GM06990 (cell line): ENCODE results near the gene ZFYVE26.

Experiments used
- DNase-seq: peaks from one replicate; pipeline ENCODE4 v3.0.0-alpha.2; 2011; ENCODE audit not compliant: insufficient read length; ENCODE audit errors: extremely low read depth
- H3K27me3 ChIP-seq: replicated peaks from 2 replicates; pipeline ENCODE4 v1.6.0; 2011; ENCODE audit warnings: low read length; ENCODE audit not compliant: control insufficient read depth, insufficient read depth
- H3K36me3 ChIP-seq: 2 replicates; pipeline ENCODE4 v1.5.1; 2011; ENCODE audit warnings: low read length; ENCODE audit not compliant: control insufficient read depth, insufficient read depth
- H3K4me3 ChIP-seq: replicated peaks from 2 replicates; pipeline ENCODE4 v1.5.1; 2011; ENCODE audit warnings: low read depth, mild to moderate bottlenecking, control low read depth, low read length
- TF ChIP-seq, protein P1 (sequence below): IDR thresholded peaks from 2 replicates; pipeline ENCODE4 v1.5.1; 2011; ENCODE audit warnings: low read length, control low read depth, mild to moderate bottlenecking, inconsistent platforms; ENCODE audit not compliant: insufficient read depth, poor library complexity, severe bottlenecking

ZFYVE26 gene

DNA sequence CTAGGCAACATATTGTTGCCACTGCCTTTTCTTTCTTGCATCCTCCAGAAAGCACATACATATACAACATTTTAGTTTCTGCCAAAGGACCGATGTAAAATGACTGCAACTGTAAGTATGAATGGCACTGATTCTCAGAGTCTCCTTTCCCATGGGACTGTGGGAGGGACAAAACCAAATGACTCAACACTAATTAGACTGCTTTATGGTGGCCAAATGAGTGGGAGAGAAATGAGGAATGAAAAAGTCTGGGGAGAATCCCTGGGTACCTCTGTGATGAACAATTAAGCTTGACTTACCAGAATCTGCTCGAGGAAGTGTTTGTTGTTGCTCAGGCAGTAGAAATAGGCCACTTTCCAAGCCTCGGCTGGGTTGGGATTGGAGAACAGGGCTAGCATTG lies 10.1 kb downstream of the ZFYVE26 start:
- no peaks in the 10 kb centered on the region for H3K27me3 ChIP-seq
- H3K4me3 ChIP-seq: no peak overlapping the region
- H3K36me3 ChIP-seq: peaks cover 40% of the 10 kb centered on the region
- DNase-seq: no peak
- TF ChIP-seq, protein P1, sequence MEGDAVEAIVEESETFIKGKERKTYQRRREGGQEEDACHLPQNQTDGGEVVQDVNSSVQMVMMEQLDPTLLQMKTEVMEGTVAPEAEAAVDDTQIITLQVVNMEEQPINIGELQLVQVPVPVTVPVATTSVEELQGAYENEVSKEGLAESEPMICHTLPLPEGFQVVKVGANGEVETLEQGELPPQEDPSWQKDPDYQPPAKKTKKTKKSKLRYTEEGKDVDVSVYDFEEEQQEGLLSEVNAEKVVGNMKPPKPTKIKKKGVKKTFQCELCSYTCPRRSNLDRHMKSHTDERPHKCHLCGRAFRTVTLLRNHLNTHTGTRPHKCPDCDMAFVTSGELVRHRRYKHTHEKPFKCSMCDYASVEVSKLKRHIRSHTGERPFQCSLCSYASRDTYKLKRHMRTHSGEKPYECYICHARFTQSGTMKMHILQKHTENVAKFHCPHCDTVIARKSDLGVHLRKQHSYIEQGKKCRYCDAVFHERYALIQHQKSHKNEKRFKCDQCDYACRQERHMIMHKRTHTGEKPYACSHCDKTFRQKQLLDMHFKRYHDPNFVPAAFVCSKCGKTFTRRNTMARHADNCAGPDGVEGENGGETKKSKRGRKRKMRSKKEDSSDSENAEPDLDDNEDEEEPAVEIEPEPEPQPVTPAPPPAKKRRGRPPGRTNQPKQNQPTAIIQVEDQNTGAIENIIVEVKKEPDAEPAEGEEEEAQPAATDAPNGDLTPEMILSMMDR: no peak

DNA sequence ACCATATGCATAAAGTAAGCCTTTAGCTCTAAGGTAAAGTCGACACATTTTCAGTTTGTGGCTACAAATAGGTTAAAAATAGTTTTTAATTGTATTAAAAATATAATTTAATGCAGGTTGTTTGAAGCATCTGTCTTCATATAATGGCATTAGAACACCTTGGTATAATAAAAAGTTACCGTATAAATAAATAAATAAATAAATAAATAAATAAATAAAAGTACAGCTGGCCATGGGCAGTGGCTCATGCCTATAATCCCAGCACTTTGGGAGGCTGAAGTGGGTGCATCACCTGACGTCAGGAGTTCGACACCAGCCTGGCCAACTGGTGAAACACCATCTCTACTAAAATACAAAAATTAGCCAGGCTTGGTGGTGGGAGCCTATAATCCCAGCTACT lies 15.6 kb downstream of the ZFYVE26 start:
- Histone ChIP-seq H3K36me3 (peaks cover 29% of the 10 kb centered on the region), H3K4me3 (no peak overlapping the region), H3K27me3 (no peaks in the 10 kb centered on the region)
- no peak for DNase-seq
- TF ChIP-seq, protein P1: no peak

DNA sequence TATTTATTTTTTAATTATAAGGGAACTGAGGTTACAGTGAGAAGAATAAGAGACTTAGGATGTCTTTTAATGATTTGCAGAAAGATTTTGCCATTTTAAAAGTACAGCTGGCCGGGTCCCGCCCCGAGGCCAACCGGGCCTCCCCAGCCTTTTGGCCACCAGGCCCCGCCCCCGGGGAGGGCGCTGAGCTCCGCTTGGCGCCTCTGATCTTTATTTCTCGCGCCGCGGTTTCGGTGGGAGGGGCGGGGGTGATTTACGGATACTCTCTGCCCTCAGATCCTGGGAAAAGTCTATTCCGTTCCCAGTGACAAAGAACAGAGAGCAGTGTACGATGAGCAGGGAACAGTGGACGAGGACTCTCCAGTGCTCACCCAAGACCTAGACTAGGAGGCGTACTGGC lies 17.7 kb downstream of the ZFYVE26 start:
- peaks cover 21% of the 10 kb centered on the region for H3K36me3 ChIP-seq
- H3K27me3 ChIP-seq: no peaks in the 10 kb centered on the region
- H3K4me3 ChIP-seq: no peak overlapping the region
- TF ChIP-seq, protein P1: no peak
- no peak for DNase-seq

DNA sequence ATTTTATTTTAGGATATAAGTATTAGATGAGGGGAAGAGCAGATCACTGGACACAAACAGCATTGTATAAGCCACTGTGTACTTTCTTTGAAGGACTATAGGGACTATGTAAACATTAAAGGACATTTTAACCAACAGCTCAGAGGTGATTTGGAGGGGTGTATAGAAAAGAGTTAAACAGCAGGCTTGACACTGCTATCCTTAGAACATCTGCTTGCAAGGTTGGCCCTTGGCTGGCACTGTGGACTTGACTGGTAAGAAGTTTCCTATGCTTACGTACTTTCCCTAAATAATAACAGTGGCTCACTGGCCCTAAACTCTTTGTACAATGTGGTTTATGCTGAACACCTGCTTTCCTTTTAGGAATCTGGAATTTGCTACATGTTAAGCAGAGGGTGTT lies 28.7 kb downstream of the ZFYVE26 start:
- no peak for DNase-seq
- no peak overlapping the region for H3K4me3 ChIP-seq
- H3K27me3 ChIP-seq: no peaks in the 10 kb centered on the region
- TF ChIP-seq, protein P1: no peak
- peaks cover 35% of the 10 kb centered on the region for H3K36me3 ChIP-seq

DNA sequence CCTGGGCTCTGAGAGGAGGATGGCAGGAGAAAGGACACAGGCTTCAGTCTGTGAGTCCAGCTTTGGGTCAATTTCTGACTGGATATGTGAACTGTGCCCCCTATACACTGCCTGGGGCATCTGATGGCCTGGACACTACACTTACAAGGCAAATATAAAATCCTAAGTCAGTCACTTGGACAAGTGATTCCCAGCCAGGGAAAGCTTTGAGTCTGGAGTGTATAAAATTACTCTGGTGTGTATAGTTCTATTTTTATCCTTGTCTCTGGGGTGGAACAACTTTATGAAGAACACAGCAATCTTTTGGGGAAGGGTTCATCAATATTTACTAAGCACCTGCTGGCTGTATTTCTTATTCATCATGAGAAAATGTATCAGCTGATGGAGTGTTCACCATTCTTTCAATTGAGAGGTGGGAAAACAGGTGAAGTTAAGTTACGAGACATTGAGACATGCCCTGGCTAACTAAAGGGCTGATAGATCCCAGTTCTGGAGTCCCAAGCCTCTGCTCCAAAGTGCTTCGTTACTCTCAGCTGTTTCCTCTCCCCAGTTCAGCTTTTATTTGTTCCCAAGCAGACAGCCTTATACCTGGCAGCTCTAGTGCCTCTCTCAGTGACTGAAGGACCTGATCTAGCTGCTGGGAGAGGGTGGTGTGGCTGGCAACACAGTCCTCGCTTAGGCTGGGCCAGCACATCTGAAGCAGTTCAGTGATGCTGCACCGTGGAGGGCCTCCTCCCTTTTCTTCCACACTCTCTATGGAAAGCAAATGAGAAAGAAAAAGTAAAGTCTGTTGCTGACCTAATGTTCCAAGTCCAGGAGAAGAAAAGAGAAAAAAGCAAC lies 30.9 kb downstream of the ZFYVE26 start:
- TF ChIP-seq, protein P1: no peak
- H3K4me3 ChIP-seq: no peak overlapping the region
- DNase-seq: no peak
- peaks cover 38% of the 10 kb centered on the region for H3K36me3 ChIP-seq
- H3K27me3 ChIP-seq: no peaks in the 10 kb centered on the region
